ENCODE data around the gene TNIK. TPM values are rescaled to one million over a fixed set of nuclear protein-coding genes. Genes with fewer than 3 reads are reported as not detected.

TNIK gene
- total and polyA plus RNA-seq, 4 donors, result 3.7 to 9.8 (median 5.2) TPM

- no peaks in the 10 kb centered on the region for H3K4me1 ChIP-seq (ENCODE audit: control insufficient read depth in 4 of 4, insufficient read depth in 4 of 4, low read length in 3 of 4)
- H3K9me3 ChIP-seq (ENCODE audit: control insufficient read depth in 4 of 4, low read length in 3 of 4), result no peaks in the 10 kb centered on the region
- H3K27me3 ChIP-seq (ENCODE audit: control insufficient read depth in 4 of 4, insufficient read depth in 4 of 4, low read length in 3 of 4), result no peaks in the 10 kb centered on the region
- 96% methylated on average over 2 of the region's 2 CpGs for WGBS
- H3K36me3 ChIP-seq (ENCODE audit: control insufficient read depth in 4 of 4, insufficient read depth in 3 of 4, low read depth in 1 of 4, low read length in 3 of 4), result peaks cover 0 to 1% (median 0%) of the 10 kb centered on the region in 4 donors
- no peak overlapping the region for H3K4me3 ChIP-seq (ENCODE audit: low read depth in 1 of 3, low read length in 3 of 3)
- no peak overlapping the region for H3K27ac ChIP-seq (ENCODE audit: low read depth in 1 of 2, low read length in 2 of 2)
- H3K9ac ChIP-seq (ENCODE audit: low read depth in 1 of 2, low read length in 2 of 2), result no peak overlapping the region
- no peak for DNase-seq (ENCODE audit: low spot score)
- TF ChIP-seq EGR1 (IDR thresholded peaks at IDR 0.05; ENCODE audit: low read depth in 2 of 2), result no peak
- no peak for TF ChIP-seq MAX (IDR thresholded peaks at IDR 0.05)
- TF ChIP-seq YY1 (IDR thresholded peaks at IDR 0.05), result no peak
- TF ChIP-seq TAF1 (conservative IDR thresholded peaks at IDR 0.05), result no peak
- TF ChIP-seq RAD21 (IDR thresholded peaks at IDR 0.05), result no peak
- TF ChIP-seq SP1 (IDR thresholded peaks at IDR 0.05), result no peak
- no peak for TF ChIP-seq REST (IDR thresholded peaks at IDR 0.05)
- TF ChIP-seq JUND (IDR thresholded peaks at IDR 0.05), result no peak
- TF ChIP-seq FOXA1 (IDR thresholded peaks at IDR 0.05), result no peak
- no peak for TF ChIP-seq NR2F2 (IDR thresholded peaks at IDR 0.05)
- TF ChIP-seq CTCF (IDR thresholded peaks at IDR 0.05; ENCODE audit: low read depth, low read length, missing input control), result no peak
- no peak for TF ChIP-seq HNF4G (IDR thresholded peaks at IDR 0.05)
- no peak for TF ChIP-seq RXRA (IDR thresholded peaks at IDR 0.05)
- TF ChIP-seq ZBTB33 (IDR thresholded peaks at IDR 0.05), result no peak
- no peak for TF ChIP-seq HNF4A (conservative IDR thresholded peaks at IDR 0.05)
- no peak for TF ChIP-seq ATF3 (IDR thresholded peaks at IDR 0.05)
Measured at GRCh38 chr3:171115667-171116066, 344.5 kb downstream of the TNIK start.

- H3K9ac ChIP-seq (ENCODE audit: low read depth in 1 of 2, low read length in 2 of 2), result no peak overlapping the region
- H3K27me3 ChIP-seq (ENCODE audit: control insufficient read depth in 4 of 4, insufficient read depth in 4 of 4, low read length in 3 of 4), result no peaks in the 10 kb centered on the region
- no peak overlapping the region for H3K27ac ChIP-seq (ENCODE audit: low read depth in 1 of 2, low read length in 2 of 2)
- no peak for TF ChIP-seq HNF4A (conservative IDR thresholded peaks at IDR 0.05)
- TF ChIP-seq JUND (IDR thresholded peaks at IDR 0.05), result no peak
- TF ChIP-seq FOXA2 (IDR thresholded peaks at IDR 0.05), result no peak
- TF ChIP-seq YY1 (IDR thresholded peaks at IDR 0.05), result no peak
- no peak for TF ChIP-seq NR2F2 (IDR thresholded peaks at IDR 0.05)
- no peak for TF ChIP-seq GABPA (IDR thresholded peaks at IDR 0.05 in 1 of 2, conservative IDR thresholded peaks at IDR 0.05 in 1 of 2)
- TF ChIP-seq SP1 (IDR thresholded peaks at IDR 0.05), result no peak
- H3K4me1 ChIP-seq (ENCODE audit: control insufficient read depth in 4 of 4, insufficient read depth in 4 of 4, low read length in 3 of 4), result no peaks in the 10 kb centered on the region
- no peak for DNase-seq (ENCODE audit: low spot score)
- no peaks in the 10 kb centered on the region for H3K9me3 ChIP-seq (ENCODE audit: control insufficient read depth in 4 of 4, low read length in 3 of 4)
- WGBS, result 92% methylated on average over 3 of the region's 3 CpGs
- no peak overlapping the region for H3K4me3 ChIP-seq (ENCODE audit: low read depth in 1 of 3, low read length in 3 of 3)
- H3K36me3 ChIP-seq (ENCODE audit: control insufficient read depth in 4 of 4, insufficient read depth in 3 of 4, low read depth in 1 of 4, low read length in 3 of 4), result peaks cover under 1 to 6% (median 5%) of the 10 kb centered on the region in 4 donors
Measured at GRCh38 chr3:171113716-171114115, 346.5 kb downstream of the TNIK start.
